ENCODE results near the gene LRRC51.

Gene LRRC51, protein sequence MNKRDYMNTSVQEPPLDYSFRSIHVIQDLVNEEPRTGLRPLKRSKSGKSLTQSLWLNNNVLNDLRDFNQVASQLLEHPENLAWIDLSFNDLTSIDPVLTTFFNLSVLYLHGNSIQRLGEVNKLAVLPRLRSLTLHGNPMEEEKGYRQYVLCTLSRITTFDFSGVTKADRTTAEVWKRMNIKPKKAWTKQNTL

DNA sequence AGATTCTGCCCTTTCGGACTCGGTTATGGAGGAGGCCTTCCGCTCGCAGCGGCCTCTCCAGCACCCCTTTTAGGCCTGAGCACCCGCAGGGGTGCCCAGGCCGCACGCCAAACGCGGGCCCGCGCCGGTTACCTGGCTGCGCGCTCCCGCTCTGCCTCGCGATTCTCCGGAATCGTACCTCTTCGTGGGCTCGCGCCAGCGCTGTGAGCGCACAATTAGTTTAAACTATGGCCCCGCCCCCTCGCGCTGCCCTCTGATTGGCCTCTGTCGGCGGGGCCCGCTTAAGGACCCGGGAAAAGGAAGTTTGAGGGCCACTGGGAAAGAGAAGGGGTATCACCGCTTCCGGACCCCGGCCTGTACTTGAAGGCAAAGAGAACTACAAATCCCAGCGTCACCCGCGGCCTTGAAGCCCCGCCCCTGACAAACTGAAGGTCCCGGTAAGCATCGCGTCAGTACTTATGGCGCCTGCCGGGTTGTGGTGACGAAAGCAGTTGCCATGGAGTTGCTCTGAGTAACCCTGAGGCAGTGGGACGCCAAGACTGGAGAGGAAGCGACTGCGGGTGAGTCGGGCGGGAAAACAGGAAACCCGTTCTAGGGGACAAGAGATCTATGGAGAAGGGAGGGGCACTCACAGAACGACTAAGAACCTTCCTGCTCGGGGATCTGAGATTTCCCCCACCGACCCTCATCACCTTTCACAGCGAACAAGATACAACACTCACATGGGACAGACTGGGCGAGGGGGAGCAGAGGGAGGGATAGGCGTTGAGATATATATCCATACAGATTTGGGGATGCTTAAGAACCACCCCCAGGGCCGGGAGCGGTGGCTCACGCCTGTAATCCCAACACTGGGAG lies at the start of gene LRRC51, which contains the start of gene NUMA1:
Gene LRRC51, plus strand, starts transcription at position 525 of the 858 bp plus-strand sequence. CDS start 8,234 bp downstream, outside the sequence.
Gene NUMA1, minus strand, starts transcription at position 217 of the 858 bp plus-strand sequence. CDS start 44,599 bp downstream, outside the sequence.
- H3K27me3 ChIP-seq (ENCODE audit: control insufficient read depth in 1 of 2, insufficient read depth in 2 of 2, low read length in 2 of 2), result no peaks in the 10 kb centered on the region
- H3K4me3 ChIP-seq (ENCODE audit: low read depth in 1 of 2, low read length in 2 of 2), result peak within 1 kb of the TSS; percentile 75 to 77
- peaks cover 11 to 16% of the 10 kb centered on the region in 2 donors for H3K4me1 ChIP-seq (ENCODE audit: control insufficient read depth in 1 of 2, insufficient read depth in 2 of 2, low read length in 2 of 2)
- H3K9me3 ChIP-seq (ENCODE audit: control insufficient read depth in 1 of 2, low read length in 2 of 2), result no peaks in the 10 kb centered on the region
- H3K36me3 ChIP-seq (ENCODE audit: control insufficient read depth in 1 of 2, insufficient read depth in 2 of 2, low read length in 2 of 2), result no peaks in the 10 kb centered on the region
- H3K27ac ChIP-seq (ENCODE audit: low read depth, low read length), result peak within 1 kb of the TSS; percentile 70
- peak within 1 kb of the TSS; percentile 51 to 73 for H3K9ac ChIP-seq (ENCODE audit: low read depth in 1 of 2, low read length in 2 of 2)

- Histone ChIP-seq H3K27me3 (ENCODE audit: control insufficient read depth in 1 of 2, insufficient read depth in 2 of 2, low read length in 2 of 2) (no peaks in the 10 kb centered on the region), H3K27ac (ENCODE audit: low read depth, low read length) (no peak overlapping the region), H3K9me3 (ENCODE audit: control insufficient read depth in 1 of 2, low read length in 2 of 2) (no peaks in the 10 kb centered on the region), H3K4me1 (ENCODE audit: control insufficient read depth in 1 of 2, insufficient read depth in 2 of 2, low read length in 2 of 2) (peaks cover 37 to 40% of the 10 kb centered on the region in 2 donors), H3K9ac (ENCODE audit: low read depth in 1 of 2, low read length in 2 of 2) (no peak overlapping the region), H3K36me3 (ENCODE audit: control insufficient read depth in 1 of 2, insufficient read depth in 2 of 2, low read length in 2 of 2) (peaks cover 3 to 28% of the 10 kb centered on the region in 2 donors), H3K4me3 (ENCODE audit: low read depth in 1 of 2, low read length in 2 of 2) (no peak overlapping the region)
These were observed 44.0 kb upstream of the LRRC51 start for GRCh38 chr11:72036687-72037086.

- peaks cover 3 to 28% of the 10 kb centered on the region in 2 donors for H3K36me3 ChIP-seq (ENCODE audit: control insufficient read depth in 1 of 2, insufficient read depth in 2 of 2, low read length in 2 of 2)
- H3K9me3 ChIP-seq (ENCODE audit: control insufficient read depth in 1 of 2, low read length in 2 of 2), result no peaks in the 10 kb centered on the region
- H3K9ac ChIP-seq (ENCODE audit: low read depth in 1 of 2, low read length in 2 of 2), result peak overlapping the region; percentile 38 to 88
- no peak overlapping the region for H3K27ac ChIP-seq (ENCODE audit: low read depth, low read length)
- H3K4me3 ChIP-seq (ENCODE audit: low read depth in 1 of 2, low read length in 2 of 2), result peak overlapping the region; percentile 77 to 86
- H3K4me1 ChIP-seq (ENCODE audit: control insufficient read depth in 1 of 2, insufficient read depth in 2 of 2, low read length in 2 of 2), result peaks cover 46 to 49% of the 10 kb centered on the region in 2 donors
- H3K27me3 ChIP-seq (ENCODE audit: control insufficient read depth in 1 of 2, insufficient read depth in 2 of 2, low read length in 2 of 2), result no peaks in the 10 kb centered on the region
These were observed 42.9 kb upstream of the LRRC51 start for GRCh38 chr11:72037554-72038311.

GRCh38 chr11:72038491-72038890 lies 42.2 kb upstream of the LRRC51 start:
- peaks cover 3 to 22% of the 10 kb centered on the region in 2 donors for H3K36me3 ChIP-seq (ENCODE audit: control insufficient read depth in 1 of 2, insufficient read depth in 2 of 2, low read length in 2 of 2)
- peaks cover 49 to 53% of the 10 kb centered on the region in 2 donors for H3K4me1 ChIP-seq (ENCODE audit: control insufficient read depth in 1 of 2, insufficient read depth in 2 of 2, low read length in 2 of 2)
- no peaks in the 10 kb centered on the region for H3K27me3 ChIP-seq (ENCODE audit: control insufficient read depth in 1 of 2, insufficient read depth in 2 of 2, low read length in 2 of 2)
- no peaks in the 10 kb centered on the region for H3K9me3 ChIP-seq (ENCODE audit: control insufficient read depth in 1 of 2, low read length in 2 of 2)
- H3K9ac ChIP-seq (ENCODE audit: low read depth in 1 of 2, low read length in 2 of 2), result peak overlapping the region; percentile 76 to 88
- peak overlapping the region; percentile 77 to 86 for H3K4me3 ChIP-seq (ENCODE audit: low read depth in 1 of 2, low read length in 2 of 2)
- H3K27ac ChIP-seq (ENCODE audit: low read depth, low read length), result peak overlapping the region; percentile 95

DNA sequence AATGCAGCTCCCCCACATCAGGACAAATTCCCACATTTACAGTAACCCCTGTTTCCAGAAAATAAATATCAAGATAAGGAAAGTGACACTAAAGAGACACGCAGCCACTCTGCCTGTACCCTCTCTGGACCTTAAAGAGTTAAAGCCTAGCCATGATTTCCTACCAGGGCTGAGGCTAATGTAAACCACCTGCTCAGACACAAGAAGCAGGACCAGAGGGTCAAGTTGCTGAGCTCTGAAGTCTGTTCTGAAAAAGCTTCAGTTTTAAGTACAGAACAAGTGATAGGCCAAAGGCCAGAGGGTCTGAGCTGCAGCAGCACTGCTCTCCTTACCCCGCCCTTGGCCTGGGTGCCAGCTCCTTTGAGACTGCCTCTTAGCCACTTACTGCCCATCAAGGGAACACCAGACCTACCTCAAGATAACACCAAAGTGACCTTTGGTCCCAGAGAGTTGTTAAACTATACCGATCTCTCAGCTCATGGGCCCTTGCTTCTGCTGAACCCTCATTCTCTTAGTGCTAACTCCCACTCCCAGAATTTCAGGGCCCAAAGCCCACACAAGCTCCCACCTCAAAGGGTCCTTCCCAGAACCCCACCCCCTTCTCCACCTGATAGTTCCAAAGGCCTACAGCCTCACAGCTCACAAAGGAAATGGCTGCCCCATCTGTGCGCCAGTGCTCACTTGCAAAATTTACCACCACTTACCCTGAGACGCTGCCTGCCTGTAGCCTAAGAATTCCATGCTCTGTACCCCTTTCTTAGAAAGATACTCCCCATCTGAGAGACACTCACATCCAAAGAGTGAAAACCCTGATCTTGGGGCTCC lies 41.4 kb upstream of the LRRC51 start:
- Histone ChIP-seq H3K36me3 (ENCODE audit: control insufficient read depth in 1 of 2, insufficient read depth in 2 of 2, low read length in 2 of 2) (peaks cover 3 to 15% of the 10 kb centered on the region in 2 donors), H3K9ac (ENCODE audit: low read depth in 1 of 2, low read length in 2 of 2) (peak overlapping the region; percentile 76 to 88), H3K4me3 (ENCODE audit: low read depth in 1 of 2, low read length in 2 of 2) (peak overlapping the region; percentile 77 to 86), H3K27ac (ENCODE audit: low read depth, low read length) (peak overlapping the region; percentile 95), H3K27me3 (ENCODE audit: control insufficient read depth in 1 of 2, insufficient read depth in 2 of 2, low read length in 2 of 2) (no peaks in the 10 kb centered on the region), H3K4me1 (ENCODE audit: control insufficient read depth in 1 of 2, insufficient read depth in 2 of 2, low read length in 2 of 2) (peaks cover 49 to 53% of the 10 kb centered on the region in 2 donors), H3K9me3 (ENCODE audit: control insufficient read depth in 1 of 2, low read length in 2 of 2) (no peaks in the 10 kb centered on the region)

DNA sequence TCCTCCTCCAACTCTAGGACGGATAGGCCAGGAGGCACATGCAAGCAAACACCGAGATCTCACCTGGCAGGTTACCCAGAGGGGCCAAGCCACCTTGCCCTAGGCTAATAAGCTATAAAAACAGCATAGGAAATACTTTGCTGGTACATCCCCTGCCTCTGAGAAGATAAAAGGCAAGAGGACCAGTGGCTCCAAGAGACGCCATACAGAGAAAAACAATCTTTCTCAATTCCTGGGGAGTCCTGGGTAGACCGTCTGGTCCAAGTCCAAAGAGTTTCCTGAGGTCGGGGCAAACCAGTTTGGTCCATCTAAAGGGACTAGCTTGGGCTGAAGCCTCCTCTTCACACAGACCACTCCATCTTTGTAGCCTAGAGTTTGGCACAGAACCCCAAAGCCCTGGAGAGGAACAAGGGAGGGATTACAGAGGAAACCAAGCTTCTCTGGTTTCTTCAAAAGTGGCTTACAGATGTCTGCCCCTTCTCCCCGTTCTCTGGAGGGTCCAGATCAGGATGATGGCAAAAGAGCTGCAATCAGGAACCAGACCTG lies 40.7 kb upstream of the LRRC51 start:
- peaks cover 49 to 53% of the 10 kb centered on the region in 2 donors for H3K4me1 ChIP-seq (ENCODE audit: control insufficient read depth in 1 of 2, insufficient read depth in 2 of 2, low read length in 2 of 2)
- peaks cover 3 to 13% of the 10 kb centered on the region in 2 donors for H3K36me3 ChIP-seq (ENCODE audit: control insufficient read depth in 1 of 2, insufficient read depth in 2 of 2, low read length in 2 of 2)
- peak overlapping the region; percentile 77 to 86 for H3K4me3 ChIP-seq (ENCODE audit: low read depth in 1 of 2, low read length in 2 of 2)
- H3K9me3 ChIP-seq (ENCODE audit: control insufficient read depth in 1 of 2, low read length in 2 of 2), result no peaks in the 10 kb centered on the region
- peak overlapping the region; percentile 76 to 88 for H3K9ac ChIP-seq (ENCODE audit: low read depth in 1 of 2, low read length in 2 of 2)
- H3K27me3 ChIP-seq (ENCODE audit: control insufficient read depth in 1 of 2, insufficient read depth in 2 of 2, low read length in 2 of 2), result no peaks in the 10 kb centered on the region
- peak overlapping the region; percentile 95 for H3K27ac ChIP-seq (ENCODE audit: low read depth, low read length)

GRCh38 chr11:72040491-72041363 lies 39.9 kb upstream of the LRRC51 start:
- peak overlapping the region; percentile 77 to 86 for H3K4me3 ChIP-seq (ENCODE audit: low read depth in 1 of 2, low read length in 2 of 2)
- H3K4me1 ChIP-seq (ENCODE audit: control insufficient read depth in 1 of 2, insufficient read depth in 2 of 2, low read length in 2 of 2), result peaks cover 49 to 53% of the 10 kb centered on the region in 2 donors
- peaks cover 0 to 7% of the 10 kb centered on the region in 2 donors for H3K36me3 ChIP-seq (ENCODE audit: control insufficient read depth in 1 of 2, insufficient read depth in 2 of 2, low read length in 2 of 2)
- peak overlapping the region; percentile 76 to 88 for H3K9ac ChIP-seq (ENCODE audit: low read depth in 1 of 2, low read length in 2 of 2)
- H3K9me3 ChIP-seq (ENCODE audit: control insufficient read depth in 1 of 2, low read length in 2 of 2), result no peaks in the 10 kb centered on the region
- H3K27ac ChIP-seq (ENCODE audit: low read depth, low read length), result peak overlapping the region; percentile 95
- H3K27me3 ChIP-seq (ENCODE audit: control insufficient read depth in 1 of 2, insufficient read depth in 2 of 2, low read length in 2 of 2), result no peaks in the 10 kb centered on the region

DNA sequence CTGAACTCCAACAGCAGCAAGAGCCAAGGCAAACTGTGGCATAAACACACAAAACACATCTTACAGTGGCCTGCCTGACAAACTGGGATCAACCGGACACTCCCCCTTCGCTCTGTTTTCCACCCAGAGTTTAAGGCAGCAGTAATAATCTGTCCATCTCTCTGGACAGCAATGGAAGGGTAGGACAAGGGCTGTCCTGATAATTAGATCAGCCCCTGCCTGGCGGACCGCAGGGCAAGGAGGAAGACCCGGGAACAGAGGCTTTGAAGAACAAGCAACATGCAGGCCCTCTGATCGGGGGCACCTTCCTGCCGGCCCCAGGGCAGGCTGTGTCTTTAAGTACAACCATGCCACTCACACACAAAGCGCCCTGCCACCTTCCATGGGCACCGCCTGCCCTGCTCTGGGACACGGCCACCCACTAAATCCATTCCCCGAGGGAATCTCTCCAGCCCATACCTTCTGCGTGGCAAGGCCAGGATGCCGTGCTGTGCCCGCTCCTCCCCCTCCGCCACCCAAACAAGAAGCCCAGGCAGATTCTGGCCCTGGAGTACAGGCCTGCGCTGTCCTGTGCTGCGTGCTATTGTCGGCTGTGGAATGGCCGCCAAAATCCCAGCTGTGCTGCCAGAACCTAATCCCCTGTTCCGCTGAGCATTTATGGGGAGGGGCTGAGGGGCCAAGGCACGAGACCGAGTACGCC lies 39.1 kb upstream of the LRRC51 start:
- no peaks in the 10 kb centered on the region for H3K36me3 ChIP-seq (ENCODE audit: control insufficient read depth in 1 of 2, insufficient read depth in 2 of 2, low read length in 2 of 2)
- H3K4me3 ChIP-seq (ENCODE audit: low read depth in 1 of 2, low read length in 2 of 2), result peak overlapping the region; percentile 77 to 86
- H3K9me3 ChIP-seq (ENCODE audit: control insufficient read depth in 1 of 2, low read length in 2 of 2), result no peaks in the 10 kb centered on the region
- H3K27me3 ChIP-seq (ENCODE audit: control insufficient read depth in 1 of 2, insufficient read depth in 2 of 2, low read length in 2 of 2), result no peaks in the 10 kb centered on the region
- peak overlapping the region; percentile 95 for H3K27ac ChIP-seq (ENCODE audit: low read depth, low read length)
- H3K4me1 ChIP-seq (ENCODE audit: control insufficient read depth in 1 of 2, insufficient read depth in 2 of 2, low read length in 2 of 2), result peaks cover 42 to 53% of the 10 kb centered on the region in 2 donors
- H3K9ac ChIP-seq (ENCODE audit: low read depth in 1 of 2, low read length in 2 of 2), result peak overlapping the region; percentile 76 to 88
